Measurements from ENCODE around the gene ASMTL.

- TF ChIP-seq, protein P1, sequence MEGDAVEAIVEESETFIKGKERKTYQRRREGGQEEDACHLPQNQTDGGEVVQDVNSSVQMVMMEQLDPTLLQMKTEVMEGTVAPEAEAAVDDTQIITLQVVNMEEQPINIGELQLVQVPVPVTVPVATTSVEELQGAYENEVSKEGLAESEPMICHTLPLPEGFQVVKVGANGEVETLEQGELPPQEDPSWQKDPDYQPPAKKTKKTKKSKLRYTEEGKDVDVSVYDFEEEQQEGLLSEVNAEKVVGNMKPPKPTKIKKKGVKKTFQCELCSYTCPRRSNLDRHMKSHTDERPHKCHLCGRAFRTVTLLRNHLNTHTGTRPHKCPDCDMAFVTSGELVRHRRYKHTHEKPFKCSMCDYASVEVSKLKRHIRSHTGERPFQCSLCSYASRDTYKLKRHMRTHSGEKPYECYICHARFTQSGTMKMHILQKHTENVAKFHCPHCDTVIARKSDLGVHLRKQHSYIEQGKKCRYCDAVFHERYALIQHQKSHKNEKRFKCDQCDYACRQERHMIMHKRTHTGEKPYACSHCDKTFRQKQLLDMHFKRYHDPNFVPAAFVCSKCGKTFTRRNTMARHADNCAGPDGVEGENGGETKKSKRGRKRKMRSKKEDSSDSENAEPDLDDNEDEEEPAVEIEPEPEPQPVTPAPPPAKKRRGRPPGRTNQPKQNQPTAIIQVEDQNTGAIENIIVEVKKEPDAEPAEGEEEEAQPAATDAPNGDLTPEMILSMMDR (IDR thresholded peaks at IDR 0.05) = no peak
- no peak for TF ChIP-seq POLR2A (IDR thresholded peaks at IDR 0.05)
Measured at GRCh38 chrX:1434871-1435240, 17.9 kb downstream of the ASMTL start.

Measured in right lobe of liver (tissue), 4 donors.